HG02885 (cell line): ENCODE measurements around the gene CDKN2B-AS1.

ENCODE experiments used
- ATAC-seq: cut with Tn5 transposase; IDR thresholded peaks from one replicate; pipeline ENCODE4 v1.9.1; 2021; ENCODE audit warnings: mild to moderate bottlenecking; ENCODE audit not compliant: unreplicated experiment, poor library complexity

CDKN2B-AS1 gene

GRCh38 chr9:22005021-22005701 is 10.6 kb downstream of the CDKN2B-AS1 start:
- ATAC-seq = no peak

DNA sequence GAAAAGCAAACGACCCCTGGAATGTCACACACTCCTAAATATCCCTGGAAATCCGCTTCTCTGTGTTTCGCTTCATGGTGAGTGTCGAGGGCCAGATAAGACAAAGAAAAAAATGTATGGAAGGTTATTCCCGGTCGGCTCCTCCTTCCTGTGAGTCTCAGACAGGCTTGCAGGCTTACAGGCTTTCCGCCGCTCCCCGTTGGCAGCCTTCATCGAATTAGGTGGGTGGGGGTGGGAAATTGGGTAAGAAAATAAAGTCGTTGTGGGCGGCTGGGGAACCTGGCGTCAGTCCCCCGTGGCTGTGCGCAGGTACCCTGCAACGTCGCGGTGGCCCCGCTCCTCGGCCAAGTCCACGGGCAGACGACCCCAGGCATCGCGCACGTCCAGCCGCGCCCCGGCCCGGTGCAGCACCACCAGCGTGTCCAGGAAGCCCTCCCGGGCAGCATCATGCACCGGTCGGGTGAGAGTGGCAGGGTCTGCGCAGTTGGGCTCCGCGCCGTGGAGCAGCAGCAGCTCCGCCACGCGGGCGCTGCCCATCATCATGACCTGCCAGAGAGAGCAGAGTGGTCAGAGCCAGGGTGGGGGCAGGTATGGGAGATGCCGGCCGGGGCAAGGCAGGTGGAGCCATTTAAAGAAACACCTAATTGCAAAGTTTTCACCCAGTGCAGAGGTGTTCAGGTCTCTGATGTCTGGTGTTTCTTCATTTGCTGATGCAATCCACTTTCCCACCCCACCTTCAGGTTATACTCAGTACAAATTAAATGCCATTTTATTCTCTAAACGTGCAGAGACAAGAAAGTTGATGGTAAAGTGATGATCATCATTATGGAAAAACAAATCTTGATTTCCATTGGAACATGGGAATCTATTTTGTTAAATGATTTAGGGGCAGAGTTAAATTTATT is 11.4 kb downstream of the CDKN2B-AS1 start:
- no peak for ATAC-seq

DNA sequence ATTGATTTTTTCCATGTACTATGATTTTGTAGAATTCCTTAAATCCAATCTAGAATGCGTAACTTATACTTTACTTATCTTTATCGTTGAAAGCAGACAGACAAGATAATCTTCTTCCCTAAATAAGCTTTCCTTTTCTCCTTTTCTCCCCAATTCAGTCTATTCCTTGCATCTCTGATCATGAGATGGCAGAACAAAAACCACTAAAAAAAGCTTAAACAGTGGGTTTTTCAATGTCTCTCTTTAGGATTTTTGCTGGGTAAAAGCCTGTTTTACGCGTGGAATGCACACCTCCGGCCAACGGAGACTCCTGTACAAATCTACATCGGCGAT is 13.8 kb downstream of the CDKN2B-AS1 start:
- no peak for ATAC-seq

GRCh38 chr9:22008717-22009505 is 14.3 kb downstream of the CDKN2B-AS1 start, which contains the start of gene CDKN2B:
TSS of gene CDKN2B (minus strand) at chr9:22009305. CDS start at chr9:22008953, 352 bp downstream.
- peak; percentile 95 for ATAC-seq

DNA sequence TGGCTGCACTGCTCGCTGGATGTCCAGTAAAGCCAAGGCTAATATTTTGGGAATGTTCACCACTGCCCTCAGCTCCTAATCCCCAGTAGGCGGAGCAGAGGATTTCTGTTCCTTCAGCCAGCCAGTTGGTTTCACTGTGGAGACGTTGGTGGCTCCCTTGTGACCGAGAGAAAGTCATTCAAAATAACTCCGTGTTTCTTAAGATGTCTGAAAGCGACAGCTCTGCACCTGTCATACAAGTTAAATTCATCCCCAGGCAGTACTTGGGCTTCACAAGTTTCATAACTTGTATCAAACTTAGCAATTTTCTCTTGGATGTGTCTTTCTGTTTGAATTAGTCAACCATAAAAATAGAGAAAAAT is 14.9 kb downstream of the CDKN2B-AS1 start:
- ATAC-seq = peak; percentile 36

GRCh38 chr9:22010866-22011625 is 16.5 kb downstream of the CDKN2B-AS1 start:
- no peak for ATAC-seq

DNA sequence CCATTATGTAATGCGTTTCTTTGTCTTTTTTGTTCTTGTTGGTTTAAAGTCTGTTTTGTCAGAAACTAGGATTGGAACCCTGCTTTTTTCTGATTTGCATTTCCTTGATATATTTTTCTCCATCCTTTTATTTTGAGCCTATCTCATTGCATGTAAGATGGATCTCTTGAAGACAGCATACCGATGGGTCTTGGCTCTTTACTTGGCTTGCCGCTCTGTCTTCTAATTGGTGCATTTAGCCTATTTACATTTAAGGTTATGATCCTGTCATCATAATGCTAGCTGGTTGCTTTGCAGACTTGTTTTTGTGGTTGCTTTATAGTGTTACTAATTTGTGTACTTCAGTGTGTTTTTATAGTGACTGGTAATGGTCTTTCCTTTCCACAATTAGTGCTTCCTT is 27.8 kb downstream of the CDKN2B-AS1 start:
- no peak for ATAC-seq

- ATAC-seq = no peak
Observed at GRCh38 chr9:22026696-22027095, 32.1 kb downstream of the CDKN2B-AS1 start.

DNA sequence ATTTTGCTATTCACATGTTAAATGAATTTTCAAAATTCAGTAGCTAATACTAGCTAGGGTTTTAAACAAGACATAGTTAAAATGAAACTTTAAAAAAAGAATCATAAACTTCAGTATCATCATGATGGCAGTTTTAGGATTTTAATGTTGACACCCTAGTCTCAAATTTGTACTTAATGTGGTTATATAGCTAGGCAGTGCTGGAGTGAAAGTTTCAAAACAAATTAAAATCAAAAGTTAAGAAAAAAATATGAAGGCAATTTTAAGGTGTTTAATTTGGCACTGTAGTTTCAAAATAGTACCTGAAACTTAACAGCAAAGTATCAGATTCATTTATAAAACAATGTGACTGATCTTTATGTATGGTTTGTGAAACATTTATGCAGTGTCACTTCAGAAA is 33.8 kb downstream of the CDKN2B-AS1 start:
- ATAC-seq = no peak

DNA sequence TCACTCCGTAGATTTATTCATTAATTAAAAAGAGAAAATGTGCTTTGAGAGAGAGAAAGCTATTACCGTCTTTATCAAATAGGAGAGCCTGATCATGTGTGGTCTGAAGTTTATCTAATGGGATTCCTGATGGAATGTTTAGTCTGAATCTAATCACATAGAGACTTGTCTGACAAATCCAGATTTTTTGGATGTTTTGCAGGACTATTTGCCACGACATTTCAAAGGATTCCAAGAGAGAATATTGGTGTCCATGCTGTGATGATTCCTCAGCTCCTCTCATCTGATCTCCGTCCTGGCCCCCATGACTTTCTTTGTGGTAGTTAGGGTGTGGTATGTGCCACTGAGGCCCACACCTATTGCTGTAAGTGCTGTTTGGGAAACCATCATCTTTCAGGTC is 34.6 kb downstream of the CDKN2B-AS1 start:
- no peak for ATAC-seq

DNA sequence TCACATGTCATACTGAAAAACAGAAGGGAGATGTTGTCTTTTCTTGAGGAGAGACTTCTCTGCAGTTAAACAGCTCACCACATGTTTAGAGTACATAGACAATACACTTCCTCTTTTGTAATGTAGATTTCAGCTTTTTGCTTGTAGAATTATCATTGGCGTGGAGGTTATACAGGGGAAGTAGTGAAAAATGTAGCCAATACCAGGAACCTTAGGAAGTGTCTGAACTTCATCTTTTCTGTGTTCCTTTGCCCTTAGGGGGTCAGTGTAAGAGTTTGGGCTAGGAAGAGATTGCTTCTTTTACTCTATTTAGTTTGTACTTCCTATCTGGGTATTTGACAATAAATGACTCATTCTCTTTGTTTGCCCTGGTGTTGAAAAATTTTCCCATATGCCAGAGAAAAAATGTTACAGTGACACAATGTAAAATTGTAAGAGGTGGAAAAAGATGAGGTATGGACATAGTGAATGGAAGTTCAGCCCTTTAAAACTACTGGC is 35.6 kb downstream of the CDKN2B-AS1 start:
- ATAC-seq = peak; percentile 87

- no peak for ATAC-seq
Observed at GRCh38 chr9:22031655-22032411, 37.2 kb downstream of the CDKN2B-AS1 start.

- ATAC-seq = no peak
Observed at GRCh38 chr9:22033012-22033630, 38.5 kb downstream of the CDKN2B-AS1 start.

DNA sequence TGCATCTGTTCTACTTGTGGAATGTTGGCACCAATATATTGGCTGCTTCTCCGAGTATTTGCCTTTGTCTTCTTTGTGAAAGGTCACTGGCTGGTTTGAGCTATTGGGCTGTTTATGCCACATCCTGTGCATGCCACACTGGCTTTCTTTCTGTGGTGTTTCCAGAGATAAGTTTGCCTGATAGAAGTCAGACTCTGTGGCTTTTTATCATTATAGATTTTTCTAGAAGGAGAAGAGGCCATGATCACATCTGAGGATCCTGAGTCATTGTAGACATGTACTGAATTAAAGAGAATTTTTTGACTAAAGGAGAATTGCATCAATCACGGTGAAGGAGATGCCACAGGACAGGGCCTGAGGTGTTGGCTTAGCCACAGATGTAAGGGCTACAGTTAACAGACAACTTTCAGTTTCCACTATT is 41.0 kb downstream of the CDKN2B-AS1 start:
- ATAC-seq = no peak

DNA sequence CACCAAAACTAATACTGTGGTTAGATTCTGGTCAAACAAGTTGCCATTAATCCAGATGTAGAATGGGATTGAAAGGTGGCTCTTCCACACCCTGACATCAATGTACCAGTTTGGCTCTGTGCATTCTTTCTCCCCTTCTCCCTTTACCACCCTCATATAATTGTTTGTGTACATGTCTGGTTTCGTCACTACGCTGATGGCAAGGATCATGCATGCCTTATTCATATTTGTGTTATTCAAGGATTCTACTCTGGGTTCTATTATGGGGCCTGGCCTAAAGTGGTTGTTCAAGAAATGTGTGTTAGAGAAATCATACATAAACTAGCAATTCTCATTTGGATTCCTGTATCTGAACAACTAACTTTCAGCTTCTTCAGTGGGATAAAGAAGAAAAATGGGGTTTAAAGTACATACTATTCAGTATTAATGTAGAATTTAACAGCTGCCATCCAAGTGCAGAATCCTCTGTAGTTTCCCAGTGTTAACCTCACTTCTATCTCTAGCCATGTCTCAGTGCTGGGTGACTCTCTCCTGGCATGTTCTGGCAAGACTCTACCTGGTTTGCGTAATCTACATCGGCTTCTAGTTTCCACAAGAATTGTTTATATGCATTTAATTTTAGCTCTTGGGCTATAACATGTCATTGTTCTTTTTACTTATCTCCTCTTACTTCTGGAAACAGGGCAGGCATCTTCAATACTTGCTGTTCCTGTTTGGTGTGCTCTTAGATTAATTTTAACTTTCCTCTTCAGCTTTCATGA is 42.5 kb downstream of the CDKN2B-AS1 start:
- no peak for ATAC-seq

GRCh38 chr9:22037954-22038690 is 43.5 kb downstream of the CDKN2B-AS1 start:
- peak; percentile 61 for ATAC-seq

GRCh38 chr9:22039258-22039657 is 44.7 kb downstream of the CDKN2B-AS1 start:
- ATAC-seq = no peak
